ENCODE data around the gene CNDP2.

CNDP2 gene

GRCh38 chr18:74495581-74496507 is at the start of gene CNDP2:
Gene CNDP2, plus strand, starts transcription at chr18:74496363. Its CDS starts 3,611 bp downstream, at chr18:74499974.
- DNase-seq = peak; percentile 100

GRCh38 chr18:74446631-74447403 is 49.3 kb upstream of the CNDP2 start:
- DNase-seq = no peak

- DNase-seq = no peak
These were observed 48.6 kb upstream of the CNDP2 start for GRCh38 chr18:74447404-74448152.

GRCh38 chr18:74450626-74451025 is 45.5 kb upstream of the CNDP2 start:
- DNase-seq = no peak

GRCh38 chr18:74451148-74451547 is 45.0 kb upstream of the CNDP2 start:
- DNase-seq = no peak

GRCh38 chr18:74453016-74453566 is 43.1 kb upstream of the CNDP2 start:
- DNase-seq = no peak

- DNase-seq = no peak
These were observed 42.4 kb upstream of the CNDP2 start for GRCh38 chr18:74453642-74454198.

- DNase-seq = no peak
These were observed 41.8 kb upstream of the CNDP2 start for GRCh38 chr18:74454279-74454751.

GRCh38 chr18:74455386-74455785 is 40.8 kb upstream of the CNDP2 start:
- DNase-seq = no peak

GRCh38 chr18:74456017-74456348 is 40.2 kb upstream of the CNDP2 start:
- no peak for DNase-seq

- DNase-seq = no peak
These were observed 39.7 kb upstream of the CNDP2 start for GRCh38 chr18:74456349-74457042.

GRCh38 chr18:74457043-74457724 is 39.0 kb upstream of the CNDP2 start, which contains the start of gene DIPK1C:
Gene DIPK1C, minus strand, starts transcription at chr18:74457308. Its CDS starts 49 bp downstream, at chr18:74457259.
- peak; percentile 9 to 24 for DNase-seq

GRCh38 chr18:74457725-74458421 is 38.3 kb upstream of the CNDP2 start:
- DNase-seq = no peak

- no peak for DNase-seq
These were observed 36.3 kb upstream of the CNDP2 start for GRCh38 chr18:74459889-74460288.

GRCh38 chr18:74460825-74461224 is 35.3 kb upstream of the CNDP2 start:
- DNase-seq = no peak

- no peak for DNase-seq
These were observed 32.9 kb upstream of the CNDP2 start for GRCh38 chr18:74463254-74463653.

- DNase-seq = no peak
These were observed 32.2 kb upstream of the CNDP2 start for GRCh38 chr18:74463983-74464382.

- DNase-seq = no peak
These were observed 30.4 kb upstream of the CNDP2 start for GRCh38 chr18:74465775-74466174.

- no peak for DNase-seq
These were observed 27.6 kb upstream of the CNDP2 start for GRCh38 chr18:74468547-74469061.

GRCh38 chr18:74472312-74472711 is 23.9 kb upstream of the CNDP2 start:
- DNase-seq = no peak

Data from stimulated activated CD4-positive, alpha-beta T cell treated with anti-CD3 and anti-CD28 coated beads, Interleukin-2, amount 100 ng/mL, for 24 hours (primary cell).